Natural killer cell (primary cell): ENCODE data around the gene MPZL3. TPM values are rescaled to one million over a fixed set of nuclear protein-coding genes. Genes with fewer than 3 reads are reported as not detected.

ENCODE experiments used
- ATAC-seq, 3 donors: fragments of 150-1000 bp in 2 of 3; fragments of 200-7000 bp in 1 of 3; cut with Tn5 transposase; 1 replicate in 1 of 3; 2 replicates in 2 of 3; pipeline ENCODE4 v1.10.0; 2021; ENCODE audit warnings: mild to moderate bottlenecking in 2 of 3, moderate library complexity in 2 of 3
- DNase-seq, 2 donors: peaks; one replicate each; pipeline versions ENCODE4 v3.0.0 to v3.0.0-alpha.2; 2013 to 2021; ENCODE audit warnings: mixed read lengths in 1 of 2
- H3K27ac ChIP-seq: one replicate; pipeline ENCODE4 v1.5.1; 2013; ENCODE audit warnings: mild to moderate bottlenecking, low read length
- H3K27me3 ChIP-seq: one replicate; pipeline ENCODE4 v1.6.1; 2013; ENCODE audit warnings: low read length; ENCODE audit not compliant: control insufficient read depth, insufficient read depth
- H3K36me3 ChIP-seq: one replicate; pipeline ENCODE4 v1.6.1; 2013; ENCODE audit warnings: low read length; ENCODE audit not compliant: control insufficient read depth, insufficient read depth
- H3K4me1 ChIP-seq: one replicate; pipeline ENCODE4 v1.6.1; 2013; ENCODE audit warnings: low read length; ENCODE audit not compliant: control insufficient read depth, insufficient read depth
- H3K4me3 ChIP-seq: one replicate; pipeline ENCODE4 v1.5.1; 2013; ENCODE audit warnings: low read length
- H3K9me3 ChIP-seq: one replicate; pipeline ENCODE4 v1.6.1; 2013; ENCODE audit warnings: low read length; ENCODE audit not compliant: control insufficient read depth, insufficient read depth
- H3K27ac Mint-ChIP-seq, 2 donors: one replicate each; pipeline ENCODE4 v1.8.0; 2022; ENCODE audit warnings: mild to moderate bottlenecking in 2 of 2, mixed read lengths in 2 of 2, moderate library complexity in 1 of 2
- H3K27me3 Mint-ChIP-seq, 2 donors: one replicate each; pipeline ENCODE4 v1.8.0; 2022; ENCODE audit warnings: low read depth in 2 of 2, mixed read lengths in 2 of 2
- H3K36me3 Mint-ChIP-seq: one replicate; pipeline ENCODE4 v1.8.0; 2022; ENCODE audit warnings: mixed read lengths
- H3K4me1 Mint-ChIP-seq, 2 donors: one replicate each; pipeline ENCODE4 v1.8.0; 2022; ENCODE audit warnings: mixed read lengths in 2 of 2
- H3K4me3 Mint-ChIP-seq: one replicate; pipeline ENCODE4 v1.8.0; 2022; ENCODE audit warnings: mild to moderate bottlenecking, moderate library complexity, mixed read lengths
- H3K9me3 Mint-ChIP-seq, 2 donors: one replicate each; pipeline ENCODE4 v1.8.0; 2022; ENCODE audit warnings: mixed read lengths in 2 of 2
- CTCF ChIP-seq: fragments of 200-600 bp; IDR thresholded peaks from one replicate; pipeline ENCODE4 v1.8.0; 2022; ENCODE audit warnings: antibody characterized with exemption
- WGBS: methylation state at CpG from one replicate; pipeline ENCODE4 v1.1.7; 2013; ENCODE audit warnings: missing lambda C conversion rate; ENCODE audit not compliant: insufficient coverage; 5-methylcytosine and 5-hydroxymethylcytosine counted together
- intact Hi-C: fragments of 100-400 bp; cut with micrococcal nuclease; formaldehyde crosslinking; loops from one replicate; pipeline ENCODE4 v1.14.2; 2022
- total RNA-seq, 4 donors: library from RNA; stranded (reverse); fragments of 120-200 nt in 1 of 4; gene quantifications; one replicate each; pipeline versions ENCODE4 v1.2.3 to v1.2.4, GENCODE V29; 2013 to 2022

Gene MPZL3
- total RNA-seq, 3 donors from 2014 or later (not counting 1 experiment from before 2014, with no cell fraction given): 6.3 to 7.5 (median 6.7) TPM

- 34% methylated on average over 6 of the region's 6 CpGs for WGBS
- no peaks in the 10 kb centered on the region for H3K27me3 ChIP-seq
- intact Hi-C loops: loop anchor here (10.0 kb wide), 1 partner anchor 220 kb away; no protein-coding TSS in a partner anchor
- no peaks in the 10 kb centered on the region for H3K36me3 ChIP-seq
- peak within 1 kb of the TSS; percentile 33 for H3K4me3 ChIP-seq
- peak within 1 kb of the TSS in 1 of 2 donors; percentile 89 for H3K27ac Mint-ChIP-seq
- H3K27me3 Mint-ChIP-seq: peaks cover 13 to 45% of the 10 kb centered on the region in 2 donors
- ATAC-seq (peak in 2 of 3 donors; percentile 34 to 56), DNase-seq (peak in 1 of 2 donors; percentile 89)
- H3K4me3 Mint-ChIP-seq: peak within 1 kb of the TSS; percentile 66
- TF ChIP-seq CTCF: no peak
- peaks cover 65% of the 10 kb centered on the region for H3K4me1 ChIP-seq
- H3K27ac ChIP-seq: peak within 1 kb of the TSS; percentile 47
- peaks cover 39 to 50% of the 10 kb centered on the region in 2 donors for H3K4me1 Mint-ChIP-seq
- H3K9me3 Mint-ChIP-seq: no peaks in the 10 kb centered on the region
- no peaks in the 10 kb centered on the region for H3K36me3 Mint-ChIP-seq
- no peaks in the 10 kb centered on the region for H3K9me3 ChIP-seq
Measured at GRCh38 chr11:118224511-118225188, 27.5 kb downstream of the MPZL3 start, which contains the start of gene JAML. Gene JAML (minus strand): TSS chr11:118225011. CDS start chr11:118214866, 10,145 bp downstream.

- 31% methylated on average over 5 of the region's 6 CpGs for WGBS
- H3K27ac ChIP-seq: peak overlapping the region; percentile 47
- H3K36me3 Mint-ChIP-seq: no peaks in the 10 kb centered on the region
- ATAC-seq (no peak), DNase-seq (peak in 1 of 2 donors; percentile 59)
- no peaks in the 10 kb centered on the region for H3K9me3 ChIP-seq
- peak overlapping the region; percentile 66 for H3K4me3 Mint-ChIP-seq
- no peaks in the 10 kb centered on the region for H3K9me3 Mint-ChIP-seq
- peak overlapping the region; percentile 33 for H3K4me3 ChIP-seq
- no peaks in the 10 kb centered on the region for H3K36me3 ChIP-seq
- intact Hi-C loops: loop anchor here (10.0 kb wide), 1 partner anchor 219 kb away; no protein-coding TSS in a partner anchor
- peaks cover 16 to 52% of the 10 kb centered on the region in 2 donors for H3K27me3 Mint-ChIP-seq
- peak overlapping the region in 1 of 2 donors; percentile 89 for H3K27ac Mint-ChIP-seq
- H3K27me3 ChIP-seq: no peaks in the 10 kb centered on the region
- H3K4me1 ChIP-seq: peaks cover 65% of the 10 kb centered on the region
- H3K4me1 Mint-ChIP-seq: peaks cover 39 to 57% of the 10 kb centered on the region in 2 donors
- no peak for TF ChIP-seq CTCF
Measured at GRCh38 chr11:118223992-118224391, 28.2 kb downstream of the MPZL3 start.

GRCh38 chr11:118223570-118223969 lies 28.6 kb downstream of the MPZL3 start:
- peak overlapping the region; percentile 47 for H3K27ac ChIP-seq
- H3K4me3 Mint-ChIP-seq: peak overlapping the region; percentile 66
- WGBS: no CpG with 5 or more reads among the region's 2 CpGs
- TF ChIP-seq CTCF: no peak
- no peaks in the 10 kb centered on the region for H3K36me3 Mint-ChIP-seq
- peak overlapping the region; percentile 33 for H3K4me3 ChIP-seq
- no peaks in the 10 kb centered on the region for H3K9me3 ChIP-seq
- H3K9me3 Mint-ChIP-seq: no peaks in the 10 kb centered on the region
- DNase-seq (peak in 1 of 2 donors; percentile 35), ATAC-seq (no peak)
- no peaks in the 10 kb centered on the region for H3K27me3 ChIP-seq
- no peaks in the 10 kb centered on the region for H3K36me3 ChIP-seq
- peaks cover 39 to 55% of the 10 kb centered on the region in 2 donors for H3K4me1 Mint-ChIP-seq
- intact Hi-C loops: loop anchor here (10.0 kb wide), 1 partner anchor 219 kb away; no protein-coding TSS in a partner anchor
- H3K4me1 ChIP-seq: peaks cover 61% of the 10 kb centered on the region
- H3K27me3 Mint-ChIP-seq: peaks cover 16 to 56% of the 10 kb centered on the region in 2 donors
- H3K27ac Mint-ChIP-seq: peak overlapping the region in 1 of 2 donors; percentile 89
